Measurements from ENCODE around the gene UNK.

UNK gene

DNA sequence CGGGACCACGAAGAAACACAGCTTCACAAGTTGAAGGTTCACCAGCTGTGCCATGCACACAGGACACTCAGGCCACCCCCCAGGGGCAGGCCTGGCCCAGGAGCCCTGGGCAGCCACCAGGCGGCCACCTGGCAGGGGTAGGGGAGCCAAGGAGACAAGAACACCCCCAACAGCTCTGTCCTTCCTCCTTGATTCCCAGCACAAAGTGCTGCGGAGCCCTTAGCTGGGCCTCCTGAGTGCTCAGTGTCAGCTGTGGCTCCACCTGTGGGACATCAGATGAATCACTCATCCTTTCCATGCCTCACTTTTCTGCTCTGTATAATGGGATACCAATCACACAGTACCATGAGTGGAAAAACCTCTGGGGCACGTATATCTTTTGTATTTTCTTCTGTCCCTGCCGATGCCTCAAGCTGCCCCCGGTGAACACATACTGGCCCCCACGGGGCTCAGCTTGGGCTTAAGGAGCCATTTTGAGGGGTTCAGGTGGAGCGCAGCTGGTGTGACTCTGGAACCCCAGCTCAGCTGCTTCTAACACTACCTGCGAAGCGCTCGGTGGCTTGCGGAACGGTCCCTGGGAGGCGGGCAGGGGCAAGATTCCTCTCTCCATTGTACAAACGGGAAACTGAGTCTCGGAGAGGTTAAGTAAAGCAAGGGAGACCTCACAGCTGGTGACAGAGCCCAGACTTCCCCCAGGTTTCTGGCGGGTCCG is 31.6 kb upstream of the UNK start:
- Histone ChIP-seq H3K4me1 (ENCODE audit: insufficient read depth, low read length, severe bottlenecking) (peaks cover 25% of the 10 kb centered on the region), H3K27me3 (ENCODE audit: insufficient read depth, low read length) (no peaks in the 10 kb centered on the region), H3K27ac (ENCODE audit: low read depth, low read length, poor library complexity, severe bottlenecking) (no peak overlapping the region), H3K9ac (ENCODE audit: low read length) (peak overlapping the region; percentile 67), H3K79me2 (ENCODE audit: insufficient read depth, low read length) (no peaks in the 10 kb centered on the region), H3K4me3 (ENCODE audit: low read depth, low read length, poor library complexity, severe bottlenecking) (peak overlapping the region; percentile 65), H3K9me2 (ENCODE audit: low read depth, low read length) (no peaks in the 10 kb centered on the region), H4K20me1 (ENCODE audit: insufficient read depth, low read length) (no peaks in the 10 kb centered on the region), H3K9me3 (ENCODE audit: low read length) (no peaks in the 10 kb centered on the region), H2AFZ (ENCODE audit: low read length) (peak overlapping the region; percentile 61; the same call in 1 of the 2 replicates), H3K36me3 (ENCODE audit: insufficient read depth, low read length) (no peaks in the 10 kb centered on the region), H3K4me2 (ENCODE audit: low read length) (peak overlapping the region; percentile 83), H3F3A (ENCODE audit: insufficient read depth, low read length) (no peaks in the 10 kb centered on the region)
- TF ChIP-seq, protein P1, sequence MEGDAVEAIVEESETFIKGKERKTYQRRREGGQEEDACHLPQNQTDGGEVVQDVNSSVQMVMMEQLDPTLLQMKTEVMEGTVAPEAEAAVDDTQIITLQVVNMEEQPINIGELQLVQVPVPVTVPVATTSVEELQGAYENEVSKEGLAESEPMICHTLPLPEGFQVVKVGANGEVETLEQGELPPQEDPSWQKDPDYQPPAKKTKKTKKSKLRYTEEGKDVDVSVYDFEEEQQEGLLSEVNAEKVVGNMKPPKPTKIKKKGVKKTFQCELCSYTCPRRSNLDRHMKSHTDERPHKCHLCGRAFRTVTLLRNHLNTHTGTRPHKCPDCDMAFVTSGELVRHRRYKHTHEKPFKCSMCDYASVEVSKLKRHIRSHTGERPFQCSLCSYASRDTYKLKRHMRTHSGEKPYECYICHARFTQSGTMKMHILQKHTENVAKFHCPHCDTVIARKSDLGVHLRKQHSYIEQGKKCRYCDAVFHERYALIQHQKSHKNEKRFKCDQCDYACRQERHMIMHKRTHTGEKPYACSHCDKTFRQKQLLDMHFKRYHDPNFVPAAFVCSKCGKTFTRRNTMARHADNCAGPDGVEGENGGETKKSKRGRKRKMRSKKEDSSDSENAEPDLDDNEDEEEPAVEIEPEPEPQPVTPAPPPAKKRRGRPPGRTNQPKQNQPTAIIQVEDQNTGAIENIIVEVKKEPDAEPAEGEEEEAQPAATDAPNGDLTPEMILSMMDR (IDR thresholded peaks at IDR 0.05; ENCODE audit: low read length) = peak; percentile 56
- TF ChIP-seq EZH2 (IDR thresholded peaks at IDR 0.05; ENCODE audit: borderline replicate concordance, low read length) = no peak

DNA sequence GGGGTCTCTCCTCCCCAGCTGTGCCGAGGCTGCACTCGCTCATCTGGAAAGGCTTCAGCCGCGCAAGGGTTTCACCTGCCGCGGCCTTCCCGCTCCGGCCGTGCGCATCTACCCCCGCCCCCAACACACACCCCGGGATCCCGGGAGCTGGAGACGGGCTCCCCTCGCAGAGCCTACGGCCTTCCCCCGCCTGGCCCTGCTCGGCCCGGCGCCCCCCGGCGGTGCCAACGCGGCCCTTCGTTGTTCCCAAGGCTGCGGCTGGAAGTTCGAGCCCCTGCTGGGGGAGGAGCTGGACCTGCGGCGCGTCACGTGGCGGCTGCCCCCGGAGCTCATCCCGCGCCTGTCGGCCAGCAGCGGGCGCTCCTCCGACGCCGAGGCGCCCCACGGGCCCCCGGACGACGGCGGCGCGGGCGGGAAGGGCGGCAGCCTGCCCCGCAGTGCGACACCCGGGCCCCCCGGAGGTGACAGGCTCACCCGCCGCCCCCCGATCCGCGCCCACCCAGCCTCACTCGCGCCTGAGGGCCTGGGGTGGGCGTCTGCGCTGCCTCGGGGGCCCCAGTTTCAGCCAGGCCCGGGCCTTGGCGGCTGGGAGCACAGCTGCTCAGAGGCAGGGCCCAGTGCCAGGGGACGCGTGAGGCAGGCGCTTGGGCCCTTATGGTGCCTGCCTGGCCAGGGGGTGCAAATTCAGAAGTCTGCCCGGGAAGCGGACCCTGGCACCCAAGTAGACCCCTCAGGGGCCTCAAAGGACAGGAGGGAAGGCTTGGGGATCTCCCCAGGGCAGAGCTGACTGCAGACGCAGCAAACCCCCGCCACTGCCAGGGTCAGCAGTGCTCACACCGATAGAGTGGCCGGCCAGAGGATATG is 30.9 kb upstream of the UNK start:
- peak overlapping the region; percentile 67 for H3K9ac ChIP-seq (ENCODE audit: low read length)
- peak overlapping the region; percentile 83 for H3K4me2 ChIP-seq (ENCODE audit: low read length)
- H3F3A ChIP-seq (ENCODE audit: insufficient read depth, low read length) = no peaks in the 10 kb centered on the region
- H3K27ac ChIP-seq (ENCODE audit: low read depth, low read length, poor library complexity, severe bottlenecking) = no peak overlapping the region
- H2AFZ ChIP-seq (ENCODE audit: low read length) = peak overlapping the region; percentile 61; the same call in 1 of the 2 replicates
- H3K27me3 ChIP-seq (ENCODE audit: insufficient read depth, low read length) = no peaks in the 10 kb centered on the region
- H3K4me3 ChIP-seq (ENCODE audit: low read depth, low read length, poor library complexity, severe bottlenecking) = peak overlapping the region; percentile 65
- no peaks in the 10 kb centered on the region for H4K20me1 ChIP-seq (ENCODE audit: insufficient read depth, low read length)
- H3K4me1 ChIP-seq (ENCODE audit: insufficient read depth, low read length, severe bottlenecking) = peaks cover 25% of the 10 kb centered on the region
- TF ChIP-seq EZH2 (IDR thresholded peaks at IDR 0.05; ENCODE audit: borderline replicate concordance, low read length) = no peak
- TF ChIP-seq, protein P1 (IDR thresholded peaks at IDR 0.05; ENCODE audit: low read length) = peak; percentile 57
- no peaks in the 10 kb centered on the region for H3K36me3 ChIP-seq (ENCODE audit: insufficient read depth, low read length)
- H3K79me2 ChIP-seq (ENCODE audit: insufficient read depth, low read length) = no peaks in the 10 kb centered on the region
- H3K9me2 ChIP-seq (ENCODE audit: low read depth, low read length) = no peaks in the 10 kb centered on the region
- no peaks in the 10 kb centered on the region for H3K9me3 ChIP-seq (ENCODE audit: low read length)

DNA sequence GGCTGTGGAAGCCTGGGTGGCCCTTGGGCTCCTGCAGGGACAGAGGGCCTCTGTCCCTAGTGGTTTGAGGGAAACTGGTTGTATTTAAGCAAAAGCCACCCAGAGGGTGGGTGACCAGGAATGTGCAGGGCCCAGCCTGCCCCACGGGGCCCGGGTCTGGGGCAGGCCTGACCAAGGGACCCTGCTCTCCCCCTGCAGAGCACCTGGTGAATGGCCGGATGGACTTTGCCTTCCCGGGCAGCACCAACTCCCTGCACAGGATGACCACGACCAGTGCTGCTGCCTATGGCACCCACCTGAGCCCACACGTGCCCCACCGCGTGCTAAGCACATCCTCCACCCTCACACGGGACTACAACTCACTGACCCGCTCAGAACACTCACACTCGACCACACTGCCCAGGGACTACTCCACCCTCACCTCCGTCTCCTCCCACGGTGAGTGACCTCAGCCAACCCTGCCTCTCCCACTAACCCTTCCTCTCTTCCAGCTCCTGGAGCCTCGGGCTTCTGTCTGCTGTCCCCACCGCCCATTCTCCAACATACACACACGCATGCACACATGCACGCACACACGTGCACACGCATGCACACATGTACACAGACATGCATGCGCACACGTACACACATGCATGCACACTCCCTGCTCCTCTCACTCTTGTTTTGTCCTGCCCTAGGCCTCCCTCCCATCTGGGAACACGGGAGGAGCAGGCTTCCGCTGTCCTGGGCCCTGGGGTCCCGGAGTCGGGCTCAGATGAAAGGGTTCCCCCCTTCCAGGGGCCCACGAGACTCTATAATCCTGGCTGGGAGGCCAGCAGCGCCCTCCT is 30.0 kb upstream of the UNK start:
- H3K9ac ChIP-seq (ENCODE audit: low read length) = peak overlapping the region; percentile 67; the same call in 1 of the 2 replicates
- H3K27me3 ChIP-seq (ENCODE audit: insufficient read depth, low read length) = no peaks in the 10 kb centered on the region

More for the DNA sequence above, 30.0 kb upstream of the UNK start:
- H3K4me2 ChIP-seq (ENCODE audit: low read length) = peak overlapping the region; percentile 83
- no peak overlapping the region for H3K27ac ChIP-seq (ENCODE audit: low read depth, low read length, poor library complexity, severe bottlenecking)
- TF ChIP-seq, protein P1 (IDR thresholded peaks at IDR 0.05; ENCODE audit: low read length) = no peak
- no peak for TF ChIP-seq EZH2 (IDR thresholded peaks at IDR 0.05; ENCODE audit: borderline replicate concordance, low read length)
- peak overlapping the region; percentile 65 for H3K4me3 ChIP-seq (ENCODE audit: low read depth, low read length, poor library complexity, severe bottlenecking)
- peaks cover 22% of the 10 kb centered on the region for H3K4me1 ChIP-seq (ENCODE audit: insufficient read depth, low read length, severe bottlenecking)
- H3K9me3 ChIP-seq (ENCODE audit: low read length) = no peaks in the 10 kb centered on the region
- H2AFZ ChIP-seq (ENCODE audit: low read length) = no peak overlapping the region
- H3K9me2 ChIP-seq (ENCODE audit: low read depth, low read length) = no peaks in the 10 kb centered on the region
- no peaks in the 10 kb centered on the region for H3F3A ChIP-seq (ENCODE audit: insufficient read depth, low read length)
- H3K36me3 ChIP-seq (ENCODE audit: insufficient read depth, low read length) = no peaks in the 10 kb centered on the region
- no peaks in the 10 kb centered on the region for H4K20me1 ChIP-seq (ENCODE audit: insufficient read depth, low read length)
- H3K79me2 ChIP-seq (ENCODE audit: insufficient read depth, low read length) = no peaks in the 10 kb centered on the region

Data from OCI-LY1 (cell line).